KMS-11 (cell line): Measurements from ENCODE around the gene RGS7.

Experiments used
- H2AFZ ChIP-seq: fragments of 200-600 bp; sonication (generic); 2 replicates; pipeline ENCODE4 v1.6.1; 2016; ENCODE audit warnings: antibody characterized with exemption, mixed run types, low read depth
- H3K27ac ChIP-seq: fragments of 200-600 bp; sonication (generic); 2 replicates; pipeline ENCODE4 v1.6.1; 2016; ENCODE audit warnings: mild to moderate bottlenecking, mixed run types
- H3K27me3 ChIP-seq: fragments of 200-600 bp; sonication (generic); 2 replicates; pipeline ENCODE4 v1.6.1; 2017; ENCODE audit warnings: mild to moderate bottlenecking, low read depth, mixed run types, moderate library complexity; ENCODE audit not compliant: insufficient read depth
- H3K36me3 ChIP-seq: fragments of 200-600 bp; sonication (generic); 2 replicates; pipeline ENCODE4 v1.6.1; 2017; ENCODE audit warnings: mild to moderate bottlenecking, mixed run types; ENCODE audit not compliant: insufficient read depth
- H3K4me1 ChIP-seq: fragments of 200-600 bp; sonication (generic); 2 replicates; pipeline ENCODE4 v1.6.1; 2016; ENCODE audit warnings: mild to moderate bottlenecking, low read depth, mixed run types; ENCODE audit not compliant: poor library complexity, severe bottlenecking
- H3K4me2 ChIP-seq: fragments of 200-600 bp; sonication (generic); 2 replicates; pipeline ENCODE4 v1.7.0; 2016; ENCODE audit warnings: mild to moderate bottlenecking, mixed run types
- H3K4me3 ChIP-seq: fragments of 200-600 bp; sonication (generic); IDR thresholded peaks from 2 replicates; pipeline ENCODE4 v1.6.1; 2017; ENCODE audit warnings: low read depth, low read length, mixed read lengths; ENCODE audit not compliant: insufficient read depth
- H3K79me2 ChIP-seq: fragments of 200-600 bp; sonication (generic); 2 replicates; pipeline ENCODE4 v1.6.1; 2016; ENCODE audit warnings: low read depth, mixed run types; ENCODE audit not compliant: insufficient read depth
- H3K9ac ChIP-seq: fragments of 200-600 bp; sonication (generic); 2 replicates; pipeline ENCODE4 v1.6.1; 2016; ENCODE audit warnings: mild to moderate bottlenecking, mixed run types
- H4K20me1 ChIP-seq: fragments of 200-600 bp; sonication (generic); 2 replicates; pipeline ENCODE4 v1.6.1; 2016; ENCODE audit warnings: mild to moderate bottlenecking, mixed run types; ENCODE audit not compliant: insufficient read depth
- TF ChIP-seq, protein P1 (sequence below): fragments of 200-600 bp; sonication (generic); conservative IDR thresholded peaks from 2 replicates; pipeline ENCODE4 v1.6.1; 2017; ENCODE audit warnings: low read depth, mild to moderate bottlenecking, antibody characterized with exemption, low read length, moderate library complexity, mixed read lengths

The RGS7 gene

DNA sequence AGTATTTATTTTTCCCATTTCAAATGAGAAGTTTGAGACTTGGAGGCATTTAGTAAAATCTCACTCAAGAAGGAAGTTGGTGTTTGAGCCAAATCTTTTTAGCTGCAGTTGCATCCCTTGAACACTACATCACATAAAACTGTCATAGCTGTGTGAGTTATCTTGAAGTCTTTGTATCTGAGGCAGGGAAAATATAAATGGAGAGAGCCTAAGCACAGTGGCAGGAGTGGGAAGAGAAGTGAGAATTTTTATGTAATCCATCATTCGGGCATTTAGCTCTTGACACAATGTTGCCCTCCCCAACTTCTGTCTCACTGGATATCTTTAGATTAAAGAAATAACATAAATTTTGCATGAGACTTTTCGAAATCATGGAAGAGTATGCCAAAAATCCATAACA lies 509.7 kb downstream of the RGS7 start:
- no peak overlapping the region for H3K4me2 ChIP-seq
- H3K36me3 ChIP-seq: no peaks in the 10 kb centered on the region
- H3K79me2 ChIP-seq: no peaks in the 10 kb centered on the region
- TF ChIP-seq, protein P1, sequence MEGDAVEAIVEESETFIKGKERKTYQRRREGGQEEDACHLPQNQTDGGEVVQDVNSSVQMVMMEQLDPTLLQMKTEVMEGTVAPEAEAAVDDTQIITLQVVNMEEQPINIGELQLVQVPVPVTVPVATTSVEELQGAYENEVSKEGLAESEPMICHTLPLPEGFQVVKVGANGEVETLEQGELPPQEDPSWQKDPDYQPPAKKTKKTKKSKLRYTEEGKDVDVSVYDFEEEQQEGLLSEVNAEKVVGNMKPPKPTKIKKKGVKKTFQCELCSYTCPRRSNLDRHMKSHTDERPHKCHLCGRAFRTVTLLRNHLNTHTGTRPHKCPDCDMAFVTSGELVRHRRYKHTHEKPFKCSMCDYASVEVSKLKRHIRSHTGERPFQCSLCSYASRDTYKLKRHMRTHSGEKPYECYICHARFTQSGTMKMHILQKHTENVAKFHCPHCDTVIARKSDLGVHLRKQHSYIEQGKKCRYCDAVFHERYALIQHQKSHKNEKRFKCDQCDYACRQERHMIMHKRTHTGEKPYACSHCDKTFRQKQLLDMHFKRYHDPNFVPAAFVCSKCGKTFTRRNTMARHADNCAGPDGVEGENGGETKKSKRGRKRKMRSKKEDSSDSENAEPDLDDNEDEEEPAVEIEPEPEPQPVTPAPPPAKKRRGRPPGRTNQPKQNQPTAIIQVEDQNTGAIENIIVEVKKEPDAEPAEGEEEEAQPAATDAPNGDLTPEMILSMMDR: no peak
- H3K4me1 ChIP-seq: no peaks in the 10 kb centered on the region
- no peaks in the 10 kb centered on the region for H3K27me3 ChIP-seq
- H4K20me1 ChIP-seq: no peaks in the 10 kb centered on the region
- H2AFZ ChIP-seq: no peak overlapping the region
- H3K9ac ChIP-seq: no peak overlapping the region
- H3K27ac ChIP-seq: no peak overlapping the region
- H3K4me3 ChIP-seq: no peak overlapping the region

DNA sequence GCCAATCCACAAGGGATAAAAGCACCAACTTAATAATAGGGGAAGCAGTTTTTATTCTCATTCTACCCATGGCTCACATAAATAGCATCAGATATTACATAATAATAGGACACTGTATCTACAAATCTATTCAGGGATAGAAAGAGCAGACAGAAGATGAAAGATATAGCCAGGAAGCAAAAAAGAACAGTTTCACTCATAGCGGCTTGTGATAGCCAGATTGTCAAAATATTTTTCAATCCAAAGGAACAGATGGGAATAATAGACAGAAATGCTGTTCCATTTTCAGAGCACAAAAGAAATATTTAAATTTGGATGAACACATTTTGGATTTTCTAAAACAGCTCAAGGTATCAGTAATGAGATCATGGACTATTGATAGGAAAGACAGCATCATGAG lies 512.5 kb downstream of the RGS7 start:
- Histone ChIP-seq H3K27ac (no peak overlapping the region), H2AFZ (no peak overlapping the region), H4K20me1 (no peaks in the 10 kb centered on the region), H3K4me1 (no peaks in the 10 kb centered on the region), H3K79me2 (no peaks in the 10 kb centered on the region), H3K4me3 (no peak overlapping the region), H3K9ac (no peak overlapping the region), H3K36me3 (no peaks in the 10 kb centered on the region), H3K4me2 (no peak overlapping the region), H3K27me3 (no peaks in the 10 kb centered on the region)
- TF ChIP-seq, protein P1: no peak

DNA sequence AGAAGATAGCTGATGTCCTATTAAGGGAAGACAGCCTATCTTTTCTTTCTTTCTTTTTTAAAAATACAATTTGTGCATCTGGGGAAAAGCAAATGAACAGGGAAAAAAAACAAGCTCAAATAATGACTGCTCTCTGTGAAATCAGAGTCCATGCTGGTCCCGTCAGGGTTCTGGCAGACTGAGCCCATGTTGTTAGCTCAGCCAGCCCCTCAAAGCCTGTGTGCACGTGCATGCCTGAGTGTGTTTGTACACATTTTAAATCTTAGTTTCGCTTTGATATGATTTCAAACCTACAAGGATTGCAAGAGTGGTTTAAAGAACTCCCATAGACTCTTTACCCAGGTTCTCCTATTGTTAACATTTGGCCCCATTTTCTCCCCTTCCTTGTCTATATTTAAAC lies 513.2 kb downstream of the RGS7 start:
- TF ChIP-seq, protein P1: no peak
- no peaks in the 10 kb centered on the region for H3K79me2 ChIP-seq
- H3K9ac ChIP-seq: no peak overlapping the region
- no peaks in the 10 kb centered on the region for H3K27me3 ChIP-seq
- no peak overlapping the region for H3K4me2 ChIP-seq
- no peak overlapping the region for H3K27ac ChIP-seq
- H4K20me1 ChIP-seq: no peaks in the 10 kb centered on the region
- no peak overlapping the region for H2AFZ ChIP-seq
- H3K4me3 ChIP-seq: no peak overlapping the region
- no peaks in the 10 kb centered on the region for H3K36me3 ChIP-seq
- H3K4me1 ChIP-seq: no peaks in the 10 kb centered on the region

DNA sequence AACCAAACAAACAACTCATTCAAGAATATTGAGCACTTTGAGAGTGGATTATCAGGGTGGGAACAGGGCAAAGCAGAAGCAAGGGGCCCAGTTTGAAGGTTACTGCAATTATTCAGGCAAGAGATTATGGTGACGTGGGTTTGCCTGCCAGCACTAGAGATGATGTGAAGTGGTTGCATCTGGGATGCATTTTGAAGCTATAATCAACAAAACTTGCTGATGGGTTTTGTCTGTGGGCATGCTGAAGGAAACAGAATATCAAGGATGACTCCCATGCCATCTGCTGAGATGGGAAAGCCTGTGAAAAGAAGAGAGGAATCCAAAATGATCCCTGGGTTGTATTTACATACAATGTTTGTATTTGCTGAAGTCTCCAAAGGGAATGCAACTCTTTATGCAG lies 520.7 kb downstream of the RGS7 start:
- TF ChIP-seq, protein P1: no peak
- Histone ChIP-seq H3K79me2 (no peaks in the 10 kb centered on the region), H3K4me1 (no peaks in the 10 kb centered on the region), H3K27ac (no peak overlapping the region), H3K27me3 (no peaks in the 10 kb centered on the region), H3K9ac (no peak overlapping the region), H4K20me1 (no peaks in the 10 kb centered on the region), H3K4me2 (no peak overlapping the region), H2AFZ (no peak overlapping the region), H3K4me3 (no peak overlapping the region), H3K36me3 (no peaks in the 10 kb centered on the region)

DNA sequence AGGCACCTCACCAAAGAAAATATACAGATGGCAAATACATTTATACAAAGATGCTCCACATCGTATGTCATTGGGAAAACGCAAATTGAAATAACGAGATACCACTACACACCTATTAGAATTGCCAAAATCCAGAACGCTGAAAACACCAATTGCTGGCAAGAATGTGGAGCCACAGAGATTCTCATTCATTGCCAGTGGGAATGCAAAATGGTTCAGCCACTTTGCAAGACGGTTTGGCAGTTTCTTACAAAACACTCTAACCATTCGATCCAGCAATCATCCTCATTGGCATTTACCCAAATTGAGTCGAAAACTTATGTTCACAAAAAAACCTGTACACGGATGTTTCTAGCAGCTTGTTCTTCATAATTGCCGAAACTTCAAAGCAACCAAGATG lies 521.7 kb downstream of the RGS7 start:
- Histone ChIP-seq H3K27me3 (no peaks in the 10 kb centered on the region), H2AFZ (no peak overlapping the region), H3K79me2 (no peaks in the 10 kb centered on the region), H3K27ac (no peak overlapping the region), H4K20me1 (no peaks in the 10 kb centered on the region), H3K4me1 (no peaks in the 10 kb centered on the region), H3K9ac (no peak overlapping the region), H3K36me3 (no peaks in the 10 kb centered on the region), H3K4me2 (no peak overlapping the region), H3K4me3 (no peak overlapping the region)
- TF ChIP-seq, protein P1: no peak
